ENCODE data around the gene MTHFD1L.
"Not testable (repeated sequence)": the region's sequence is repeated elsewhere in the genome, so short reads cannot be mapped to it uniquely, and the experiment has no call there.

MTHFD1L gene

GRCh38 chr6:151095538-151096254 lies 230.2 kb downstream of the MTHFD1L start:
- no peak for DNase-seq (ENCODE audit: low read depth)

GRCh38 chr6:151096255-151096612 lies 230.7 kb downstream of the MTHFD1L start:
- no peak for DNase-seq (ENCODE audit: low read depth)

GRCh38 chr6:151096691-151097606 lies 231.4 kb downstream of the MTHFD1L start:
- DNase-seq (ENCODE audit: low read depth): no peak

GRCh38 chr6:151098166-151098565 lies 232.7 kb downstream of the MTHFD1L start:
- no peak for DNase-seq (ENCODE audit: low read depth)

GRCh38 chr6:151100326-151100725 lies 234.8 kb downstream of the MTHFD1L start:
- no peak for DNase-seq (ENCODE audit: low read depth)

- no peak for DNase-seq (ENCODE audit: low read depth)
These were observed 235.8 kb downstream of the MTHFD1L start for GRCh38 chr6:151101161-151101815.

GRCh38 chr6:151101816-151102694 lies 236.6 kb downstream of the MTHFD1L start:
- DNase-seq (ENCODE audit: low read depth): no peak

- DNase-seq (ENCODE audit: low read depth): no peak
These were observed 237.8 kb downstream of the MTHFD1L start for GRCh38 chr6:151103266-151103665.

- no peak for DNase-seq (ENCODE audit: low read depth)
These were observed 242.5 kb downstream of the MTHFD1L start for GRCh38 chr6:151107897-151108427.

GRCh38 chr6:151108548-151108947 lies 243.0 kb downstream of the MTHFD1L start:
- no peak for DNase-seq (ENCODE audit: low read depth)

- DNase-seq (ENCODE audit: low read depth): no peak
These were observed 243.9 kb downstream of the MTHFD1L start for GRCh38 chr6:151109361-151109760.

GRCh38 chr6:151109869-151110575 lies 244.5 kb downstream of the MTHFD1L start:
- no peak for DNase-seq (ENCODE audit: low read depth)

GRCh38 chr6:151110576-151110905 lies 245.0 kb downstream of the MTHFD1L start:
- DNase-seq (ENCODE audit: low read depth): no peak

GRCh38 chr6:151111670-151112069 lies 246.2 kb downstream of the MTHFD1L start:
- no peak for DNase-seq (ENCODE audit: low read depth)

- DNase-seq (ENCODE audit: low read depth): no peak
These were observed 246.6 kb downstream of the MTHFD1L start for GRCh38 chr6:151112130-151112529.

- DNase-seq (ENCODE audit: low read depth): not testable (repeated sequence)
These were observed 247.4 kb downstream of the MTHFD1L start for GRCh38 chr6:151112884-151113283.

GRCh38 chr6:151113641-151114040 lies 248.1 kb downstream of the MTHFD1L start:
- DNase-seq (ENCODE audit: low read depth): no peak

- DNase-seq (ENCODE audit: low read depth): no peak
These were observed 253.1 kb downstream of the MTHFD1L start for GRCh38 chr6:151118461-151119123.

GRCh38 chr6:151119823-151120524 lies 254.5 kb downstream of the MTHFD1L start:
- DNase-seq (ENCODE audit: low read depth): no peak

- no peak for DNase-seq (ENCODE audit: low read depth)
These were observed 256.4 kb downstream of the MTHFD1L start for GRCh38 chr6:151121900-151122299.

Data from stimulated activated CD8-positive, alpha-beta memory T cell treated with anti-CD3 and anti-CD28 coated beads, Interleukin-12 subunit alpha, Interleukin-12 subunit beta, amount 100 ng/mL, for 4 hours (primary cell).